T-helper 22 cell (primary cell): Measurements from ENCODE around the gene ZNF277.

Source experiments
- DNase-seq: peaks from one replicate; pipeline ENCODE4 v3.0.0-alpha.2; 2020; ENCODE audit warnings: low read depth

Gene ZNF277

GRCh38 chr7:112185005-112185834 lies 21.3 kb upstream of the ZNF277 start:
- no peak for DNase-seq

DNA sequence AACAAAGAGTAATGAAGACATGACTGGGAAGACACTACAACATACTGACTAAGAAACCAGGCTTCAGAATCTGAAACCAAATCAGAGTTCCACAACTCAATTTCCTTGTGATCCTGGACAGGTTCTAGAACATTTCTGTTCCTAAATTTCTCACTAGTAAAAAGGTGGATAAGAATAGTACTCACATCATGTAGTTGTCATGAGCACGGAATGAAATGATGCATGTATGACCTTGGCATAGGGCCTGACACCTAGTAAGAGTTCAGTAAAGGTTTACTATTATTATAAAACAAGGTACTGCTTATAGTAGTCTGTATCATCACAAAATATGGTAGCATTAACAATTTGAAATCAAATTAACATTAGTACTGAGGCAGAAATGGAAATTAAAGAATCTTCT lies 20.2 kb upstream of the ZNF277 start:
- DNase-seq, result no peak

DNA sequence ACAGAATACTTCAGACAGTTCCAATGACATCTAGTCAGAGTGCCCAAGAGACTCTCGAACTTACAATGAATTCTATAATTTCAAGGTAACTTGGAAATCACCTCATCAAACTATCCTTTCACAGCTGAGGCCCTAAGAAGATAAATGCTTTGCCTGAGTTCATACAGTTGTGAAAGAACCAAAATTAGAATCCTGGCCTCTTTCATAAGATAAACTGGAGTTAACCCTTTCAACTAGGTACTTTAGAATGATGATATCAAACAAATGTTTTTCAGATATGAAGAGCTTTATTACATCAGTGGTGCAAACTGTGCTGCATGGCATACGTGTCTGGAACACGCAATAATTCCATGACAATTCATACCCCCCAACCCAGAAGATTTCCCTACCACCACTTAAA lies 18.2 kb upstream of the ZNF277 start:
- no peak for DNase-seq

DNA sequence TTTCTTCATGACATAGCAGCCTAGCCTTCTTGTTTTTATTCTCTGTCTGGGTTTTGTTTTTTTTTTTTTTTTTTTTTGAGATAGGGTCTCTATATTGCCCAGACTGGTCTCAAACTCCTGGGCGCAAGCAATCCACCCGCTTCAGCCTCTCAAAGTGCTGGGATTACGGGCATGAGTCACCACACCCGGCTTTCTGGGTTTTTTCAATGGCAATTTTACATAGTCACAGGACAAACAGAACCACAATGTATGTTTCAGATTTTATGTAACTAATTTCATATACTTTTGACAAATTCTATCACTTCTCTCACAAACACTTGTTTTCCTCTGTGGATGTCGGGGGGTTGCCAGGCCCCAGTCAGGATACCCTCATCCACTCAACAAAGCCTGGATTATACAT lies 16.8 kb upstream of the ZNF277 start:
- no peak for DNase-seq

DNA sequence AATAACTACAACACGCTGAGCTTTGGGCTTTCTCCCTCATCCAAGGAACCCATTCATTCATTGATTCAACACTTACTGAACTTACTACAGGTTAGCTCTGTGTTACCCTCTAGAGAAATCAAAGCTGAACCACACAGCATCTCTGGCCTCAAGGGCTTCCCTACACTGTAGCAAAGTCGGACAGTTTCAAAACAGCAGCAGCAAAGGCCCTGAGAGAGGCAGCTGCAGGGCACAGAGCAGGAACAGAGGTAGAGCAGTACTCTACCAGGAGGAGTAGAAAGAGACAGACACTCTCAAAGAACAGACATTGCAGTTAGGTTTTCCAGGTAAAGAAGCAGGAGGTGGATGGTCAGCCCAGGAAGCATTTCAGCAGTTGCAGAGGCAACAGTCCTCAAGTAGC lies 16.4 kb upstream of the ZNF277 start:
- DNase-seq, result no peak

GRCh38 chr7:112192236-112193154 lies 14.0 kb upstream of the ZNF277 start:
- no peak for DNase-seq

GRCh38 chr7:112193915-112194502 lies 12.5 kb upstream of the ZNF277 start:
- no peak for DNase-seq

- no peak for DNase-seq
Observed at GRCh38 chr7:112195717-112196116, 10.8 kb upstream of the ZNF277 start.

DNA sequence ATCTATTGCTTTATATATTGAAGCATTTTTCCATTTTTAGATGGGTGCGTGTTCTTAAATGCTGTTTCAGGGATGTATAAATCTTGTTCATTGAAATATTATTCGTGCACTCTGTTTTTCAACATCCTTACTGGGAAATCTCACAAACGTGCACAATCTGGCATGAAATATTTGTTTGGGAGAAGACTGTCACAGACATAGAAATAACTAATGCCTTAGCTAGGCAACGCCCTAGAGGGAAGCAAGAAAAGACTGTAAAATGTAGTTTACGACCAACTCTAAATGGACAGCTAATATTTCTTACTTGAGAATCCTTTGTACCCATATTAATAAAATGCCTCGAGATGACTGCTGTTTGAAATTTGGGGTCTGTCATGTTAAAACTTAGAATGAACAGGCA lies 9.2 kb upstream of the ZNF277 start:
- DNase-seq, result no peak

GRCh38 chr7:112199035-112199655 lies 7.3 kb upstream of the ZNF277 start:
- DNase-seq, result no peak

DNA sequence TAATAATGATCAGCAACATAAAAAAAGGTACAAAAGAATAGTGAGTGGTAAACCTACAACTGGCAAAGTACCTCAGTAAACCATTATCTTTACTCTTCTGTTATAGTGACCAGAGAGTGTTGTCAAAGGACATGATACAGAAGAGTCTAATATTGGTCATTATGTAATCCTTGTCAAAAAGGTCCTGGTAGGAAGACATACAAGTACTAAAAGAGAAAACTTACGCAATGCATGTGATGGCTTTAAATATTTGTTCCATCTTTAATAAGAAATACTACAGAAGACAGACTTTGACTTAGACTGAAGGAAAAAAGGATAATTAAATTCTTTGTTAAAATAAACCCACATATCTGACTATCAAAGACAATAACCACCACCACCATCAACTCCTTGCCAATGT lies 6.8 kb upstream of the ZNF277 start:
- no peak for DNase-seq

GRCh38 chr7:112201411-112201810 lies 5.1 kb upstream of the ZNF277 start:
- DNase-seq, result no peak

DNA sequence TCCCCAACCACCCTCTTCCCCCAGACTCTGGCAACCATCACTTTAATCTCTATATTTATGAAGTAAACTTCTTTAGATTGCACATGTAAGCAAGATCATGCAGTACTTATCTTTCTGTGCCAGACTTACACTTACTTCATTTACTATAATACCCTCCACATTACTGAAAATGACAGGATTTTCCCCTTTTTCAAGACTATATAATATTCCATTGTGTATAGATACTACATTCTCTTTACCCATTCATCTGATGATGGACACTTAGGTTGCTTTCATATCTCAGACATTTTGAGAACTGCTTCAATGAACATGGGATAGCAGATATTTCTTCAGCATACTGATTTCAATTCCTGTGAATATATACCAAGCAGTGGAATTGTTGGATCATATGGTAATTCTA lies 4.7 kb upstream of the ZNF277 start:
- no peak for DNase-seq

DNA sequence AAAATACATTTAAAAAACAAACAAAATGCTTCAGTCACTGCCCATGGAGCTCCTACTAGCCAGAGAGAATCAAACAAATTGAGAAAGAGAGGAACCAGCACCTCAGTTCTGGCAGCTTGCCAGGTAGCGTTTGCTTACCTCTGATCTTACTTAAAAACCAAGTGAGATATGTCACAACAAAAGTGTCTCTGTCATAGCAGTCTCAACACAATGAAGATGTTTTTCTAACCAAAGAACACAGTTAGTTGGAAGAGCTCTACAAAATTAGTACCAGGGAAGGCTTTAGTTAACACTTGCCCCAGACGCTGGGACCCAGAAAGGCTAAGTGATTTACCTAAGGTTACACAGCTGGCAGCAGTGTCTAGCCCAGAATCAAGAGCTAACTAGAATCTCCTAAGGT lies 3.7 kb upstream of the ZNF277 start:
- DNase-seq, result no peak

GRCh38 chr7:112203365-112203739 lies 3.1 kb upstream of the ZNF277 start:
- no peak for DNase-seq

DNA sequence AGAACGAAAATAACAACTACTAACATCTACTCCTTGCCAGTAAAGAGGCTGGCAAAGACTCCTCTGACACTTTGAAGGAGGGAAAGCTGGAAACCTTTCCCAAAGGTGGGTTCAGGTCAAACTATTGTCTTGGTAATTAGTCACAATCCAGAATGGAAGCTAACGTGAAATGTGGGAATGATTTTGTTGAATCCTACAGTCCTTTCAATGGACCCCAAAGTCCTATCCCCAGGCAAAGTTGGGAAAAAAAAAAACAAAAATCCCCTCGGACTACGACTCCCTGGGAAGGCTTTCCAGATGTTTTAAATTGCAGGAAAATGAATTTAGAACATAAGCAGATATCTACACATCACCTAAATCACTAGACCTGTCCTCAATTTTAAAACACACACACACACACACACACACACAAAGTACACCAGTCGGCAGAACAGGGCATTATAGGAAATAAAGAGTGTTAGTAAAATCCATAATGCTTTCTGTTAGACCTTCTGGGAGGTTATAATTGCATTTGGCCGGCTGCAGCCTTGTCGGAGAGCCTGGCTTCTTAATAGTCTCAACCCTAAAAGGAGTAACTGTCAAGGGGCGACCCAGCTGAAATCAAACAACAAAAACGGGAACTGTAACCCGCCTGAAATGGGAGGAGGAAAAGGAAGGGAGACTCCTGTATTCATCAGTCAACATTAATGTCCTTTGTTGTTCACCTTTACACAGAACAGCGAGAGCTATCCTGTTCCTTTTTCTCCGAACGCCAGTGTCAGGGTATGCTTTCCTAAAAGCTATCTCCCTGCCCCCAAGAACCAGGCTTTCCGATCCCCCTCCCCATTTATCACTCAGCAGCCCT lies 1.8 kb upstream of the ZNF277 start:
- DNase-seq, result no peak

GRCh38 chr7:112205343-112206237 lies 905 bp upstream of the ZNF277 start:
- DNase-seq, result peak; percentile 15

GRCh38 chr7:112206991-112207592 lies 597 bp downstream of the ZNF277 start:
- DNase-seq, result no peak

DNA sequence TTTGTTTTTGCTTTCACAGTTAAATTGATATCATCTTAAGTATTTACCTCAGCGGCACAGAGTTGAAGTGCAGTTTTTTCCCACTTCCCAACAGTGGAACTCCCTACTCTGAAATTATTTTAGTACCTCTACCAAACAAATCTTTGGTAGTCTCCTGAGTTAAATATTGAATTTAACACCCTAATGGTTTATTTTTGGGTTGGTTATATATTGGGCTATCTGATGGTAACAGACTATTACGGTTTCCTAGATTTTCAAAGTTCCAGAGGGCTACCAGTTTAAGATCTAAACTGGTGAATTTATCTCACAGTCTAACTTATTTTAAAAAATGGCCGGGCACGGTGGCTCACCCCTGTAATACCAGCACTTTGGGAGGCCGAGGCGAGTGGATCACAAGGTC lies 1.3 kb downstream of the ZNF277 start:
- no peak for DNase-seq

DNA sequence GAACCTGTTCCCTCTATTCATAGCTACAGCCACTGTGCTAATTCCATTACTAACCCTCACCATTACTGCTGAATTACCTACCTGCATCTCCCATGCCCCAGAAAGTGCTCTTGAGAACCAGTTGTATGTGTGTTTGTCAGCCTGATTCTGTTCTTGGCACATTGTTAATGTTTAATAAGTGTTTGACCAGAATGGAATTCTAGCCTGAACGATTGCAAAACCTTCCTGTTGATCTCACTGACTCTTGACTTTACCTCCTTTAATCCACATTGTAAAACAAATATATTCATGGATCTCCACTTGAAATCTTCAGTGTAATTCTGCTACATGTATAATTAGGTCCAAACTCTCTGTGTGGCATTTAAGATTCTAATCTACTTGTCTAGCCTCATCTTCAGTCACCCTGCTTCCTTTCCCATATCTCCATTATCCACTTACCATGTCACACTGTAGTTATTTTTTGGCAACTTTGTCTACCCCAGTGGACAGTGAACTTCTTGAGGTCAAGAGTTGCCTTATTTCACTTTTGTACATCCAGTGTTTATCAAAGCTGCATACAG lies 4.9 kb downstream of the ZNF277 start:
- no peak for DNase-seq
